GM11168 (cell line): ENCODE measurements around the gene DENND4A.

Experiments
- in situ Hi-C: fragments of 300-500 bp; cut with MboI; formaldehyde crosslinking; loops from one replicate; pipeline ENCODE4 v1.12.0; 2022; ENCODE audit warnings: low sequenced_read_pairs; ENCODE audit not compliant: unreplicated experiment

Gene DENND4A

GRCh38 chr15:65792138-65792987 lies at the start of gene DENND4A:
Gene DENND4A, minus strand, starts transcription at chr15:65792293. Its CDS starts 35,843 bp downstream, at chr15:65756450.
- in situ Hi-C loops, result no loop called here

DNA sequence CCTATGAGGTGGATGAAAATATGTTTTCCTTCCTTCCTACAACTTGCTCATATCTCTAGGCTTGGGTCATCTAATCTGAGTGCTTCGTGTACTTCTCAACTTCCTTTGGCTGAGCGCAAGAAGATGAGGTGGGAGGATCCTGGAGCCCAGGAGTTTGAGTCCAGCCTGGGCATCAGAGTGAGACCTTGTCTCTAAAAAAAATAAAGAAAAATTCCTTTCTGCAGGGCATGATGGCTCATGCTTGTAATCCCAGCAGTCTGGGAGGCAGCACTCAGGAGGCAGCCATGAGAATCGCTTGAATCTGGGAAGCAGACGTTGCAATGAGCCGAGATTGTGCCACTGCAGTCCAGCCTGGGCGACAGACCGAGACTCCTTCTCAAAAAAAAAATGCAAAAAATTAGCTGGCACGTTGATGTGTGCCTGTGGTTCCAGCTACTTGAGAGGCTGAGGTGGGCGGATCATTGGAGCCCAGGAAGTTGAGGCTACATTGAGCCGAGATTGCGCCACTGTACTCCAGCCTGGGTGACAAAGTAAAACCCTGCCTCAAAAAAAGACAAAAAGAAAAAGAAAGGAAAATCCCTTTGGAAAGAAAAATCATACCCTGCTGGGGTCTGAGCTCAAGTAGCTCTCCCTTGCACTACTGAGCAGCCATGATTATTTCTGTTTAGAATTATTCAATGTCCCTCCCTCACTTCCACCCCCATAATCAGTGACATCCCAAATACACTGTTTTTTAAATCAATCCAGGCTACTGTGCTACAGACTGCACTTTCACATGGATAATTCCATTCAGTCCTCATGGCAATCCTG lies 49.2 kb upstream of the DENND4A start:
- in situ Hi-C loops, result no loop called here

- in situ Hi-C loops, result no loop called here
These were observed 47.9 kb upstream of the DENND4A start for GRCh38 chr15:65839985-65840384.

DNA sequence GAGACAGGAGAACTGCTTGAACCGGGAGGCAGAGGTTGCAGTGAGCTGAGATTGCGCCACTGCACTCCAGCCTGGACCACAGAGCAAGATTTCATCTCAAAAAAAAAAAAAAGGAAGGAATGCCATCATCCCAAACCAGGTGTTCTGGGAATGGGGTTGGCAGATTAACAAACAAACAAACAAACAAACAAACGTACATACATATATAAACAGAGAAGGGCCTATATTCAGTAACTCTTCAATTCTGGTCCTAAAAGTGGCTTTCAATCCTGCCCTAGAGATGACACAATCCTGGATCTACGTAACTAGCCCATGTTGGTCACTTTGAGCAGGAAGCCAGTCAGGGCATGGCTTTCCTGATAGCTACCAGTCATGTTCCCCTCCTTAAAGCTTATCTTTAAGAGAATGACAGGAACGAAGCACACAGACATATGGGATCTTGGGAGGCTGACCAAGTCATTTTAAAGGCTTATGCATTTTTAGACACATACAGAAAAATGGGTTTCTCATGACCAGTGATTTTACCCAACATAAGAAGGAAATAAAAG lies 47.3 kb upstream of the DENND4A start:
- in situ Hi-C loops, result no loop called here

DNA sequence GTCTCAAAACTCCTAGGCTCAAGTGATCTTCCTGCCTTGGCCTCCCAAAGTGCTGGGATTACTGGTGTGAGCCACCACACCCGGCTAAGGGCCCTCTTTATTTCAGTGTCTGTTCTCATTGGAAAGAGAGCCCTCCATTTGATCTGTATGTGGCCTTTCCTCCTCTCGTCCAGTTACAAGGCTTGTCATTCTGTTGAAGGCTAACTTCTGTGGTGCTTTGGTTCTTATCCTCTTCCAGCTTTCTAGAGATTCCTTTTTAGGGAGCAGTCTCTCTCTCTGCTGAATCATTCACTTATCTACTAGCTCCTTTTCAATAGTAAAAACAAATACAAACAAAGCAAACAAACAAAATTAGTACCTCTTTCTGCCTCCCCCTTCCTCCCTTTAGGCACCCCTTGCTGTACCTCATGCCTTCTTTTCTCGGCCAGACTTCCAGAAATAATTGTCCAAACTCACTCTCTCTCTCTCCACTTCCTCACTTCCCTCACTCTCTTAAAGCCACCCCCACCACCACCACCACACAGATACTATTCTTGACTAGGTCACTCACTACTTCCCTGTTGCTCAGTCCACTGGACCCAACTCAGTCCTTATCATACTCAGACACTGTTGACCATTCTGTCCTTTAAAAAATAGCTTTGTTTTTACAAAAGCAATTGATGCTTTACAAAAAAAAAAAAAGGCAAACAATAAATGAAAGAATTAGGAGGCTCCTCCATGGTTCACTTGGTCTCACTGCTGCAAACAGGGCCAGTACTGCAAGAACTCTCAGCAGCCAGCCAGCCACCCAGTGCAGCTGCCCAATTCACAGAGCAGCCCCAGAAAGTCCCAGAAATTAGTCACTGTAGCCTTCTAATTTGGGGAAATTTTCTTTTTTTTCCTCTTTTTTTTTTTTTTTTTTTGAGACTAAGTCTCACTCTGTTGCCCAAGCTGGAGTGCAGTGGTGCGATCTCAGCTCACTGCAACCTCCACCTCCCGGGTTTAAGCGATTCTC lies 45.5 kb upstream of the DENND4A start:
- in situ Hi-C loops, result no loop called here

DNA sequence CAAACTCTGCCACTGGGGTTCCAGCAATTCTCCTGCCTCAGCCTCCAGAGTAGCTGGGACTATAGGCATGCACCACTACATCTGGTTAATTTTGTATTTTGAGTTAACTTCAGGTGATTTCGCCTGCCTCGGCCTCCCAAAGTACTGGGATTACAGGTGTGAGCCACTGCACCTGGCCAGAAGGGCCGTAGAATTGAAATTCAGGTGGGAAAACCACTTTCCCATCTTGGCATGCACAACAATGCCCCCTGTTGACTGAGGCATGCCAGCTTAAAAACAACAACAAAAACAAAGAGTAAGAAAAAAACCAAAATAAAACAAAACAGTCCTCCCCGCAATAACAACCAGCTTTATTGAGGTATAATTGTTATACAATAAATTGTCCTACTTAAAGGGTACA lies 44.6 kb upstream of the DENND4A start:
- in situ Hi-C loops, result no loop called here

DNA sequence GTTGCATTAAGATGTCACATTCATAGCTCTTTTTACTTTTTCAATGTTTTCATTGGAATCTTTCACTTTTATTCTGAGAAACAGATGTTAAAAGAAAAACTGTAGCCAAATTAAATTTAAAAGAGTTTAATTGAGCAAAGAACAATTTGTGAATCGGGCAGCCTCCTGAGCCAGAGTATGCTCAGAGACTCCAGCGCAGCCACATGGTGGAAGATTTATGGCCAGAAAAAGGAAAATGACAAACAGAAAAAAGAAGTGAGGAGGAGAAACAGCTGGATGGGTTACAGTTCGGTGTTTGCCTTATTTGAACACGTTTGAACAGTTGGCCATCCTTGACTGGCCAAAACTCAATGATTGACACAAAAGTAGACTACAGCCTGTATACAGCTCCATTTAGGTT lies 43.4 kb upstream of the DENND4A start:
- in situ Hi-C loops, result no loop called here

DNA sequence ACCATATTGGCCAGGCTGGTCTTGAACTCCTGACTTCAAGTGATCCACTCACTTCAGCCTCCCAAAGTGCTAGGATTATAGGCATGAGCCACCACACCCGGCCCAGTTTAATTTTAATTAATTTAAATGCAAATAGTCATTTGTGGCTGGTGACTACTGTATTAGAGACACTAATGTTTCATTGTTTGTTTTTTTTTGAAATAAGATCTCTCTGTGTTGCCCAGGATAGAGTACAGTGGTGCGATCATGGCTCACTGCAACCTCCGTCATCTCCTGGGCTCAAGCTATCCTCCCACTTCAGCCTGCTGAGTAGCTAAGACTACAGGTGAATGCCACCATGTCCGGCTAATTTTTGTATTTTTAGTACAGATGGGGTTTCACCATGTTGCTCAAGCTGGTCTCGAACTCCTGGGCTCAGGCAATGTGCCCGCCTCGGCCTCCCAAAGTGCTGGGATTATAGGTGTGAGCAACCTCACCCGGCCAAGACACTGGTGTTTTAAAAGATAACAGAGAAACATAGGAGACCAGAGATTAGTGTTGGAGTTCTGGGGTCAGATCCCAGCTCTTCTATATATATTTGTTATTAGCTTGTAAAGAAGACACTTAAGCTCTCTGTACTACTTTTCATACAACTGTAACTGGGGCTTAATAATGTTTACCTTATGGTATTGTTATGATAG lies 42.6 kb upstream of the DENND4A start:
- in situ Hi-C loops, result no loop called here

- in situ Hi-C loops, result no loop called here
These were observed 41.6 kb upstream of the DENND4A start for GRCh38 chr15:65833501-65834205.

DNA sequence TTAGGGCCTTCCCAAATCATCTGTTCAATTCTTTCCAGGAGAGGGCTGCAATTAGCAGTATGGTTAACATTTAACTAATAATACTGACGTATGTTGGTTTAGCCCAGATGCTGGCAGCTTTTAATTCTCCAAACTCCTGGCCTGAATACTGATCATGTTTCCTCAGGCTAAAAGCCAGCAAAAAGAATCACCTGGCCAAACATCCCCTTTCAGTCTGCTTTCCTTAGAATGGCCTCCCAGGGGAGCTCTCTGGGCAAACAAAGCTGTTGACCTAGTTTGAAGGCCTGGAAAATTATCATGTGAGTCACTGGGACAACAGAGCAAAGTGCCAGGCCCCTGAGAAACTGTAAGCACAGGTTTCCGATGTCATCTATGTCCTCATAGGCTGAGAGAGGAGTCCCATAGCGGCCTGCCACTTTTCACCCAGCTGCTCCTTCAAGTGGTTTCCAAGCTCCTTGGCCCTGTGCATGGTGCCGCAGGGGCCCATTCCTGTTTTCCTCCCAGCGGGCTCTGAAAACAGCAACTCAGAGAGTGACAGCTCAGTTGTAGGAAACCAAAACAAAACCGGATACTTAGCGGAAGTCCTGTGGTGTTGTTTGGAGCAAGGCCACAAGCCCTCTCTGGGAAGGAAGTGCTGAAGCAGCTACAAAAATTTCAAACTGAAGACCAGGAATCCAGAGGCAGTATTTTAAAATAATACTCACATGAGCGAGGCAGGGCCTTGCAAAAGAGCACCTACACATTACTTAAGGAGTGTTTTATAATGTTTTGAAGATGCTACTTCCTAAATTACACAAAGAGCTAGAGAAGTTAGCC lies 40.7 kb upstream of the DENND4A start:
- in situ Hi-C loops, result no loop called here

DNA sequence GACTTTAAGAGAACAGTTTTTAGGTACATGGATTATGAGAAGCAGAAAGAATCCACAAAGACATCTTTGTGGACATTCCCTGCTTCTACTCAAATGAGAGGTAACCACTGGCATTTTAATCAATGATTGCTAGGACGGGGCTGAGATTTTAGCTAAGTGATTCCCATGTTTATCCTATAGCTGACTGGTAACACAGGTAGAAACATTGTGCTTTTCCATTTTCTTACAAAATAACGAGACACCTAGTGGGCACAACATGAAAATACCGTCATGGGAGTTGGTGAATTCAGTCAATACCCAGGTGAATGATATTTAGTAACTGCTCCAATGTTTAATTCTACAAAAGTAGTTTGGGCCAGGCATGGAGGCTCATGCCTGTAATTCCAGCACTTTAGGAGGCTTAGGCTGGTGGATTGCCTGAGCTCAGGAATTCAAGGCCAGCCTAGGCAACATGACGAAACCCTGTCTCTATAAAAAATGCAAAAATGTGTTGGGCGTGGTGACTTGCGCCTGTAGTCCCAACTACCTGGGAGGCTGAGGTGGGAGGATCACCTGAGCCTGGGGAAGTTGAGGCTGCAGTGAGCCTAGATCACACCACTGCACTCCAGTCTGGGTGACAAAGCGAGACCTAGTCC lies 37.2 kb upstream of the DENND4A start:
- in situ Hi-C loops, result loop anchor here (10.0 kb wide), 1 partner anchor 54 kb away; no protein-coding TSS in a partner anchor

DNA sequence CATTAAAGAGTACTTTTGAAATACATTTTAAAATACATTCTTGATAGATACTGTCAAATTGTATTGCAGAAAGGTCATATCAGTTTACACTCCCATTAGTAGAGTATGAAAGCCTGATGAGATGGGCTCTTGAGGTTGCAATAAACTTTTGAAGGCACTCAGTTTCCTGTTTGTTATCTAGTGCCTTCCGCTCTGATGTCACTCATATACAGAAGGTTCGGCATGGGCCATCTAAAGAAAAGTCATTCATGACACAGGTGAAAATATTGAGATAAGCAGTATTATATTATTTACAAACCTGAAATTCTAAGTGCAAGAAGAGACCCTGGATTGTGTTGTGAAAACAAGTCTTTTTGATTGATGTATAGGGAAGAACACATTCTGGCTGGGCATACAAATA lies 36.5 kb upstream of the DENND4A start:
- in situ Hi-C loops, result loop anchor here (10.0 kb wide), 1 partner anchor 54 kb away; no protein-coding TSS in a partner anchor

DNA sequence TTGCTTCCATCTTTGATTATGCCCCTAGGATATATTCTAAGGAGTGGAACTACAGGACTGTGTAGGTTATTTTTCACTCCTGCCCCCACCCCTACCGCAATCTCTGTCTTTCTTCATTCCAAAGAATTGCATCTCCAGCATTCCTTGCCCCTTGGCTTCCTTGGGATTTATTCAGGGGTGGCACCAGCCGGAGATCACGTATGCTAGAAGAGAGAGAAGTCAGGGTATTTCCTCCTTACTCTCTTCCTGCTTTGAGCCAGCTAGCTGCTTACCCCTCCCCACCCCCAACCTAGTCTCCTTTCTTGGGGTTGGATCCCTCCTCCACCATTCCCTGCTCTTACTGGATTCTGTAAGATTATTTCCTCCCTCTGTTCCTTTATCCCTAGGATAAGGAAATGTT lies 35.0 kb upstream of the DENND4A start:
- in situ Hi-C loops, result loop anchor here (10.0 kb wide), 1 partner anchor 52 kb away; no protein-coding TSS in a partner anchor

- in situ Hi-C loops, result loop anchor here (10.0 kb wide), 1 partner anchor 50 kb away; no protein-coding TSS in a partner anchor
These were observed 33.0 kb upstream of the DENND4A start for GRCh38 chr15:65824941-65825544.

- in situ Hi-C loops, result loop anchor here (10.0 kb wide), 1 partner anchor 49 kb away; no protein-coding TSS in a partner anchor
These were observed 32.1 kb upstream of the DENND4A start for GRCh38 chr15:65824031-65824743.

DNA sequence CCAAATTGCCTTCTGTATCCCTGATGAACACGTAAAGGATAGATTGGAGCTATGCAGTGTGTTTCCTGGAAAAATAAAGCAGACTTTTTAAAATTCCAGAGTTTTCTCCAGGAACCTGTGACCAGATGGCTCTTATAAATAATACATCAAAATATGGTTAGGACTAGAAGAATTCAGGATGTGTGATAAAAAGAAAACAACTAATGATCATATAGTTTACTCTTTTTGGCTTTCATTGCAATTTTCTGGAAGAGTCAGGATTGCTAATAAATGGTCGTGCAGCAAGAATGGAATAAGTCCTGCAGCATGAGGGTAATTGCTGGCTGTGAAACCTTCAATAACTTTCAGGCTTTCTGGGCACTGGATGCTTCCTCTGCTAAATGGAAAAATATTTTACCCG lies 30.2 kb upstream of the DENND4A start:
- in situ Hi-C loops, result loop anchor here (10.0 kb wide), 1 partner anchor 48 kb away; no protein-coding TSS in a partner anchor
